SU-DHL-6 (cell line): ENCODE data around the gene SLC6A8.

ENCODE experiments used
- EZH2phosphoT487 ChIP-seq: fragments of 200-600 bp; sonication (generic), shearing (Covaris generic); conservative IDR thresholded peaks from 2 replicates; pipeline ENCODE4 v1.6.1; 2018; ENCODE audit warnings: mild to moderate bottlenecking, antibody characterized with exemption, low read length, moderate library complexity, mixed read lengths
- TF ChIP-seq, protein P1 (sequence below): fragments of 200-600 bp; sonication (generic); IDR thresholded peaks from one replicate; pipeline ENCODE4 v1.5.1; 2017; ENCODE audit warnings: antibody characterized with exemption, mild to moderate bottlenecking, low read length, moderate library complexity; ENCODE audit not compliant: insufficient read depth, poor library complexity, severe bottlenecking

DNA sequence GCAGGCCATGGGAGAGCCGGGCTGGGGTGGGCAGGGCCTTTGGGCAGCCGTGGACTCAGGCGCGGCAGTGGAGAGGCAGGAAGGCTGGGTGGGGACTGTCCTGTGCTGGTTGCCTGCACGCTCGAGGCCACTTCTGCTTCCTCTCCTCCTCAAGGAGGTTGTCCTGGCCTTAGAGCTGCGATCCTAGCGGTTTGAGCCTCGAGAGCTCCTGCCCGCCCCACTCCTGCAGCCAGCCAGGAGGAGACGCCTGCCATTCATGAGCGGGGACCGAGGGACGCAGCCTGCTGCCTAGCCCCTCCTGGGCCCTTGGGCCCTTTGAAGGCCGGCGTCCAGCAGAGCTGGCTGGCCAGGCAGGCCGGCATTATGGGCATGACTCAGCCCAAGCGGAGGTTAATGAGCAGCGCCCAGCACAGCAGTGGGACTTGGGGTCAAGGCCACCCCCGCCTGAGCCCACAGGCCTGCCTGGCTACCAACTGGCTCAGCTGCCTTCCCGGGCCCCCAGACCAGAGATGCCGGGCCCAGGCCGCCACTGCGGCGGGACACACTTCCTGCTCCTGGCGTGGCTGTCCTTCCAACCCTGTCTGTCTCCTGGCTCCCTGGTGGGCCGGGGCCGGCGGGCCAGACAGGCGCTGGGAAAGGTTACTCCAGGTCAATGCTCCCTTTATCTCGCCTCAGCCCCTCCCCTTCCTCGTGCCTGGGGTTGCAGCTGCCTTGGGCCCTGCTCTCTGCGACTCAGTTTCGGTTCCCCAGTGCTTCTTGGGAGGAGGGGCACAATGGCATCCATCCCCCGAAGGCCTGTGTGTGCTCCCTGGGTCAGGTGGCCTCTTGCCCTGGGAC, 38.8 kb downstream of the SLC6A8 start:
- TF ChIP-seq, protein P1, sequence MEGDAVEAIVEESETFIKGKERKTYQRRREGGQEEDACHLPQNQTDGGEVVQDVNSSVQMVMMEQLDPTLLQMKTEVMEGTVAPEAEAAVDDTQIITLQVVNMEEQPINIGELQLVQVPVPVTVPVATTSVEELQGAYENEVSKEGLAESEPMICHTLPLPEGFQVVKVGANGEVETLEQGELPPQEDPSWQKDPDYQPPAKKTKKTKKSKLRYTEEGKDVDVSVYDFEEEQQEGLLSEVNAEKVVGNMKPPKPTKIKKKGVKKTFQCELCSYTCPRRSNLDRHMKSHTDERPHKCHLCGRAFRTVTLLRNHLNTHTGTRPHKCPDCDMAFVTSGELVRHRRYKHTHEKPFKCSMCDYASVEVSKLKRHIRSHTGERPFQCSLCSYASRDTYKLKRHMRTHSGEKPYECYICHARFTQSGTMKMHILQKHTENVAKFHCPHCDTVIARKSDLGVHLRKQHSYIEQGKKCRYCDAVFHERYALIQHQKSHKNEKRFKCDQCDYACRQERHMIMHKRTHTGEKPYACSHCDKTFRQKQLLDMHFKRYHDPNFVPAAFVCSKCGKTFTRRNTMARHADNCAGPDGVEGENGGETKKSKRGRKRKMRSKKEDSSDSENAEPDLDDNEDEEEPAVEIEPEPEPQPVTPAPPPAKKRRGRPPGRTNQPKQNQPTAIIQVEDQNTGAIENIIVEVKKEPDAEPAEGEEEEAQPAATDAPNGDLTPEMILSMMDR, result no peak
- TF ChIP-seq EZH2phosphoT487, result no peak
